CD4-positive, alpha-beta T cell treated with Interleukin-17A for 4 hours (primary cell): ENCODE data around the gene PDS5A.
"Not testable (repeated sequence)": the region's sequence is repeated elsewhere in the genome, so short reads cannot be mapped to it uniquely, and the experiment has no call there.

ENCODE experiments used
- DNase-seq: peaks from one replicate; pipeline ENCODE4 v3.0.0-alpha.2; 2020; ENCODE audit warnings: mixed read lengths

Gene PDS5A

GRCh38 chr4:39977489-39978377 is at the start of gene PDS5A:
Gene PDS5A, minus strand, starts transcription at chr4:39977911. Its CDS starts 1,334 bp downstream, at chr4:39976577.
- DNase-seq, result peak; percentile 92

- not testable (repeated sequence) for DNase-seq
Observed at GRCh38 chr4:40024049-40024448, 46.3 kb upstream of the PDS5A start.

GRCh38 chr4:40021116-40021515 is 43.4 kb upstream of the PDS5A start:
- not testable (repeated sequence) for DNase-seq

- no peak for DNase-seq
Observed at GRCh38 chr4:40020221-40020620, 42.5 kb upstream of the PDS5A start.

GRCh38 chr4:40016007-40016406 is 38.3 kb upstream of the PDS5A start:
- no peak for DNase-seq

- DNase-seq, result no peak
Observed at GRCh38 chr4:40003986-40004385, 26.3 kb upstream of the PDS5A start.

GRCh38 chr4:40000711-40001110 is 23.0 kb upstream of the PDS5A start:
- no peak for DNase-seq

- no peak for DNase-seq
Observed at GRCh38 chr4:39998659-39999345, 21.1 kb upstream of the PDS5A start.

GRCh38 chr4:39996811-39997210 is 19.1 kb upstream of the PDS5A start:
- no peak for DNase-seq

GRCh38 chr4:39994406-39994805 is 16.7 kb upstream of the PDS5A start:
- DNase-seq, result no peak

- not testable (repeated sequence) for DNase-seq
Observed at GRCh38 chr4:39989381-39989780, 11.7 kb upstream of the PDS5A start.

GRCh38 chr4:39987485-39987884 is 9.8 kb upstream of the PDS5A start:
- DNase-seq, result no peak

GRCh38 chr4:39978904-39979303 is 1.2 kb upstream of the PDS5A start:
- no peak for DNase-seq

GRCh38 chr4:39978378-39978775 is 666 bp upstream of the PDS5A start:
- no peak for DNase-seq

- peak; percentile 65 for DNase-seq
Observed at GRCh38 chr4:39976945-39977488, 694 bp downstream of the PDS5A start.

GRCh38 chr4:39976141-39976944 is 1.4 kb downstream of the PDS5A start:
- peak; percentile 71 for DNase-seq

- DNase-seq, result no peak
Observed at GRCh38 chr4:39975488-39976089, 2.1 kb downstream of the PDS5A start.

GRCh38 chr4:39973052-39973451 is 4.7 kb downstream of the PDS5A start:
- DNase-seq, result not testable (repeated sequence)

- DNase-seq, result no peak
Observed at GRCh38 chr4:39970671-39971640, 6.8 kb downstream of the PDS5A start.

- DNase-seq, result no peak
Observed at GRCh38 chr4:39963656-39964055, 14.1 kb downstream of the PDS5A start.

- DNase-seq, result no peak
Observed at GRCh38 chr4:39961311-39961877, 16.3 kb downstream of the PDS5A start.
